Neutrophil (primary cell): ENCODE results near the gene FAM83G.
"Not testable (repeated sequence)": the region's sequence is repeated elsewhere in the genome, so short reads cannot be mapped to it uniquely, and the experiment has no call there.

ENCODE experiments used
- H3K27ac ChIP-seq: fragments of 200-600 bp; sonication (generic); 2 replicates; pipeline ENCODE4 v1.5.1; 2016; ENCODE audit warnings: mild to moderate bottlenecking, moderate library complexity
- H3K27me3 ChIP-seq: fragments of 200-600 bp; sonication (generic); 2 replicates; pipeline ENCODE4 v1.6.0; 2016; ENCODE audit warnings: mild to moderate bottlenecking
- H3K36me3 ChIP-seq: fragments of 200-600 bp; sonication (generic); 2 replicates; pipeline ENCODE4 v1.5.1; 2017
- H3K4me1 ChIP-seq, 2 experiments: fragments of 200-600 bp in 1 of 2; sonication (generic) in 1 of 2; 1 replicate in 1 of 2; 2 replicates in 1 of 2; pipeline versions ENCODE4 v1.5.1 to v1.6.1; 2013 to 2016; ENCODE audit warnings: low read depth in 1 of 2, low read length in 1 of 2, mild to moderate bottlenecking in 1 of 2, moderate library complexity in 1 of 2; ENCODE audit not compliant: control insufficient read depth in 1 of 2, insufficient read depth in 1 of 2
- H3K4me3 ChIP-seq, 2 experiments: fragments of 200-600 bp in 1 of 2; sonication (generic) in 1 of 2; 1 replicate in 1 of 2; 2 replicates in 1 of 2; pipeline ENCODE4 v1.5.1; 2013 to 2016; ENCODE audit warnings: low read depth in 1 of 2, low read length in 1 of 2, mild to moderate bottlenecking in 1 of 2, moderate library complexity in 1 of 2
- H3K9me3 ChIP-seq: fragments of 200-600 bp; sonication (generic); 2 replicates; pipeline ENCODE4 v1.5.1; 2016
- CTCF ChIP-seq: fragments of 200-600 bp; sonication (generic); IDR thresholded peaks from 2 replicates; pipeline ENCODE4 v1.5.1; 2016; ENCODE audit warnings: antibody characterized with exemption

Gene FAM83G

GRCh38 chr17:19022747-19023146, 18.2 kb upstream of the FAM83G start:
- no peak overlapping the region for H3K4me3 ChIP-seq
- TF ChIP-seq CTCF: no peak
- no peaks in the 10 kb centered on the region for H3K4me1 ChIP-seq
- H3K9me3 ChIP-seq: no peaks in the 10 kb centered on the region
- no peaks in the 10 kb centered on the region for H3K36me3 ChIP-seq
- H3K27ac ChIP-seq: no peak overlapping the region
- no peaks in the 10 kb centered on the region for H3K27me3 ChIP-seq

- Histone ChIP-seq H3K4me1 (no peaks in the 10 kb centered on the region), H3K36me3 (no peaks in the 10 kb centered on the region), H3K9me3 (no peaks in the 10 kb centered on the region), H3K27me3 (no peaks in the 10 kb centered on the region), H3K4me3 (no peak overlapping the region), H3K27ac (no peak overlapping the region)
- TF ChIP-seq CTCF: no peak
These were observed 17.6 kb upstream of the FAM83G start for GRCh38 chr17:19022128-19022527.

- no peaks in the 10 kb centered on the region for H3K27me3 ChIP-seq
- no peak for TF ChIP-seq CTCF
- no peak overlapping the region for H3K27ac ChIP-seq
- H3K36me3 ChIP-seq: no peaks in the 10 kb centered on the region
- H3K4me1 ChIP-seq: no peaks in the 10 kb centered on the region
- no peaks in the 10 kb centered on the region for H3K9me3 ChIP-seq
- H3K4me3 ChIP-seq: no peak overlapping the region
These were observed 17.1 kb upstream of the FAM83G start for GRCh38 chr17:19021622-19022083.

GRCh38 chr17:19021011-19021621, 16.6 kb upstream of the FAM83G start:
- H3K4me3 ChIP-seq, H3K36me3 ChIP-seq, H3K27me3 ChIP-seq, H3K9me3 ChIP-seq, H3K4me1 ChIP-seq, H3K27ac ChIP-seq: not testable (repeated sequence)

GRCh38 chr17:19020016-19020415, 15.5 kb upstream of the FAM83G start:
- no peak overlapping the region for H3K4me3 ChIP-seq
- TF ChIP-seq CTCF: no peak
- H3K27me3 ChIP-seq: no peaks in the 10 kb centered on the region
- no peaks in the 10 kb centered on the region for H3K4me1 ChIP-seq
- H3K27ac ChIP-seq: no peak overlapping the region
- no peaks in the 10 kb centered on the region for H3K9me3 ChIP-seq
- no peaks in the 10 kb centered on the region for H3K36me3 ChIP-seq

GRCh38 chr17:19019041-19019941, 14.7 kb upstream of the FAM83G start:
- TF ChIP-seq CTCF: no peak
- H3K4me3 ChIP-seq: no peak overlapping the region

More at GRCh38 chr17:19019041-19019941, 14.7 kb upstream of the FAM83G start:
- H3K4me1 ChIP-seq: no peaks in the 10 kb centered on the region
- H3K9me3 ChIP-seq: no peaks in the 10 kb centered on the region
- no peak overlapping the region for H3K27ac ChIP-seq
- no peaks in the 10 kb centered on the region for H3K27me3 ChIP-seq
- H3K36me3 ChIP-seq: no peaks in the 10 kb centered on the region
